Tibial nerve (tissue), 4 donors: ENCODE data around the gene BMF. TPM values are rescaled to one million over a fixed set of nuclear protein-coding genes. Genes with fewer than 3 reads are reported as not detected.

Source experiments
- DNase-seq, 2 donors: peaks; one replicate each; pipeline ENCODE4 v3.0.0-alpha.2; 2019; ENCODE audit warnings: low spot score in 2 of 2
- H3K27ac ChIP-seq, 4 donors: fragments of 200-600 bp; sonication (generic) in 3 of 4; one replicate each; pipeline ENCODE4 v1.5.1; 2017 to 2019; ENCODE audit warnings: mild to moderate bottlenecking in 1 of 4
- H3K27me3 ChIP-seq, 2 donors: fragments of 200-600 bp; sonication (generic) in 1 of 2; one replicate each; pipeline versions ENCODE4 v1.5.1 to v1.6.0; 2017 to 2019
- H3K36me3 ChIP-seq, 3 donors: fragments of 200-600 bp; sonication (generic); one replicate each; pipeline ENCODE4 v1.5.1; 2018 to 2019
- H3K4me1 ChIP-seq, 4 donors: fragments of 200-600 bp; sonication (generic) in 3 of 4; one replicate each; pipeline ENCODE4 v1.5.1; 2017 to 2019
- H3K4me3 ChIP-seq, 4 donors: fragments of 200-600 bp; sonication (generic) in 3 of 4; one replicate each; pipeline ENCODE4 v1.5.1; 2017 to 2019; ENCODE audit warnings: mild to moderate bottlenecking in 1 of 4, moderate library complexity in 1 of 4
- H3K9me3 ChIP-seq, 4 donors: fragments of 200-600 bp; sonication (generic) in 3 of 4; one replicate each; pipeline ENCODE4 v1.5.1; 2017 to 2019
- CTCF ChIP-seq, 5 experiments: fragments of 200-600 bp in 3 of 5; fragments of 450-650 bp in 2 of 5; sonication (generic) in 3 of 5; IDR thresholded peaks; one replicate each; pipeline ENCODE4 v1.5.1; 2016 to 2019; ENCODE audit warnings: antibody characterized with exemption in 5 of 5, mild to moderate bottlenecking in 3 of 5, moderate library complexity in 2 of 5
- EP300 ChIP-seq, 2 donors: sonication (generic); formaldehyde crosslinking; IDR thresholded peaks; one replicate each; pipeline ENCODE4 v1.6.1; 2017; ENCODE audit warnings: antibody characterized with exemption in 2 of 2, mild to moderate bottlenecking in 1 of 2
- POLR2A ChIP-seq, 2 donors: fragments of 450-650 bp; IDR thresholded peaks; one replicate each; pipeline ENCODE4 v1.6.1; 2017; ENCODE audit warnings: antibody characterized with exemption in 2 of 2, mild to moderate bottlenecking in 2 of 2, moderate library complexity in 2 of 2
- WGBS, 2 donors: methylation state at CpG; one replicate each; pipeline ENCODE4 v1.1.5; 2018; 5-methylcytosine and 5-hydroxymethylcytosine counted together
- total RNA-seq, 4 donors: library from RNA; depleted of rRNA; stranded (reverse); fragments of >200 nt; gene quantifications; one replicate each; pipeline ENCODE4 v1.1.0, GENCODE V29; 2016

BMF gene
- total RNA-seq, 4 donors from 2014 or later, result 2.7 to 6.3 (median 4.2) TPM

- 94 to 97% methylated on average over 15 of the region's 15 CpGs for WGBS, 2 donors
- Histone ChIP-seq H3K4me1 (no peaks in the 10 kb centered on the region), H3K27me3 (no peaks in the 10 kb centered on the region), H3K9me3 (no peaks in the 10 kb centered on the region), H3K36me3 (no peaks in the 10 kb centered on the region), H3K27ac (no peak overlapping the region), H3K4me3 (no peak overlapping the region)
- no peak for DNase-seq
- TF ChIP-seq POLR2A (IDR thresholded peaks at IDR 0.05), result no peak
- TF ChIP-seq CTCF (IDR thresholded peaks at IDR 0.05), result no peak
- no peak for TF ChIP-seq EP300 (IDR thresholded peaks at IDR 0.05)
Observed at GRCh38 chr15:40061212-40061901, 47.3 kb downstream of the BMF start.

DNA sequence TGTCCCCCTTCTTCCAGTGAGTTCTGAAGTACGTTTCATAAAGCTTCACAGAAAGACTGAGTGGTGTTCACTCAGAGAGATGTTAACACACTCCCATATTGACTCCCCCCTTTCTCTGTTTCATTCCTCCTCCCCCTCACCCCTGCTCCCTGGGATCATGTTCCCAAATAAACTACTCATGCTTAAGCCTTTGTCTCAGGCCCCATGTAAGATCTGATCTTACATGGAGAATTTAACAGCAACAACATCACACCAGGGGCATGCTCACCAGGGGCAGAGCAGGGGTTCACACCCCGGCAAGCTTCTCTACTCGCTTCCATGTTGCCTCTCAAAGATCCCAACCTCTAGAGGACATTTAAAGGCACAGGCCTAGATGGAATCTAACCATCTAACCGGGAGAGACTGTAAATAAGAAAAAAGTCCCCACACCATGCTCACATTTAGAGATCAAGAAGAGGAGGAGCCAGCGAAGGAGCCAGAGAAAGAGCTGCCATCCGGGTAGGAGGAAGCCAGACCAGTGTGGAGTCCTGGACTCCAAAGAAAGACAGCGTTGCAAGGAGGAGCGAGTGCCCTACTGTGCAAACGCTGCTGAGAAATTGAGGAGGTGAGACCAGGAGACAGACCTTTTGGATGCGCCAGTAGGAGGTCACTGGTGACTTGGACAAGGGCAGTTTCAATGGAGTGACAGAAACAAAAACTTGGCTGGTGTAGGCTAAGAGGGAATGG, 48.3 kb downstream of the BMF start:
- TF ChIP-seq CTCF (IDR thresholded peaks at IDR 0.05) (no peak), POLR2A (IDR thresholded peaks at IDR 0.05) (no peak), EP300 (IDR thresholded peaks at IDR 0.05) (no peak)
- no peaks in the 10 kb centered on the region for H3K9me3 ChIP-seq
- DNase-seq, result no peak
- H3K27me3 ChIP-seq, result no peaks in the 10 kb centered on the region
- no peak overlapping the region for H3K27ac ChIP-seq
- H3K36me3 ChIP-seq, result no peaks in the 10 kb centered on the region
- H3K4me1 ChIP-seq, result peaks cover 0 to 7% (median 4%) of the 10 kb centered on the region in 4 donors
- 81 to 87% methylated on average over 10 of the region's 10 CpGs for WGBS, 2 donors
- no peak overlapping the region for H3K4me3 ChIP-seq

DNA sequence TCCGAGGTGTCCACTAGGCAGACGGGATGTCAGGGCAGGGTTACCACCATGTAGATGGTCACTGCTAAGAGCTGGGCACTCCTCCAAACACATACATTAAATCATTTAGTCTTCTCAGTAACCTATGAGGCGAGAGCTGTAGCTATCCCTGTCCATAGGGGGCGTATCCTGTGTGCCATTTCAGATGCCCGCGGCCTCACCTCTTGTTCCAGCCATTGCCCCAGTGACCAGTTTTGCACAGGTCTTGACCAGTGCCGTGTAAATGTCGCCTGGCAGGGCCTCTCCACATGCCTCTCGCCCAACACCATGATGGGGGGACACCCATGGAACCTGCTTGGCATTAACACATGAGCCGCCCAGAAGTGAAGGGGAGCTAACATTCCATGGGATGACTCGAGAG, 48.9 kb downstream of the BMF start:
- no peak for DNase-seq
- Histone ChIP-seq H3K36me3 (no peaks in the 10 kb centered on the region), H3K9me3 (no peaks in the 10 kb centered on the region), H3K27me3 (no peaks in the 10 kb centered on the region), H3K4me3 (no peak overlapping the region), H3K27ac (no peak overlapping the region), H3K4me1 (peaks cover 0 to 13% (median 9%) of the 10 kb centered on the region in 4 donors)
- whole genome bisulfite sequencing, 2 donors, result 87 to 90% methylated on average over 11 of the region's 11 CpGs
- TF ChIP-seq EP300 (IDR thresholded peaks at IDR 0.05) (no peak), CTCF (IDR thresholded peaks at IDR 0.05) (no peak), POLR2A (IDR thresholded peaks at IDR 0.05) (no peak)

- H3K27me3 ChIP-seq, result no peaks in the 10 kb centered on the region
- 66 to 76% methylated on average over 3 of the region's 3 CpGs for WGBS, 2 donors
- H3K9me3 ChIP-seq, result no peaks in the 10 kb centered on the region
- H3K36me3 ChIP-seq, result peaks cover 0 to 5% (median 0%) of the 10 kb centered on the region in 3 donors
- H3K4me3 ChIP-seq, result no peak overlapping the region
- peaks cover 0 to 25% (median 17%) of the 10 kb centered on the region in 4 donors for H3K4me1 ChIP-seq
- no peak overlapping the region for H3K27ac ChIP-seq
- TF ChIP-seq POLR2A (IDR thresholded peaks at IDR 0.05), result no peak
- no peak for TF ChIP-seq EP300 (IDR thresholded peaks at IDR 0.05)
- no peak for TF ChIP-seq CTCF (IDR thresholded peaks at IDR 0.05)
- DNase-seq, result no peak
Observed at GRCh38 chr15:40058476-40059140, 50.1 kb downstream of the BMF start.
